Stimulated activated CD4-positive, alpha-beta T cell treated with anti-CD3 and anti-CD28 coated beads, Interleukin-4, amount 100 ng/mL, for 1 hour (primary cell): Measurements from ENCODE around the gene PARVA.
A peak's percentile ranks its signal among the peaks of the same experiment; 100 is the strongest.

Source experiments
- DNase-seq: peaks from one replicate; pipeline ENCODE4 v3.0.0-alpha.2; 2020

PARVA gene

GRCh38 chr11:12408156-12408770, 30.9 kb downstream of the PARVA start:
- DNase-seq: no peak

DNA sequence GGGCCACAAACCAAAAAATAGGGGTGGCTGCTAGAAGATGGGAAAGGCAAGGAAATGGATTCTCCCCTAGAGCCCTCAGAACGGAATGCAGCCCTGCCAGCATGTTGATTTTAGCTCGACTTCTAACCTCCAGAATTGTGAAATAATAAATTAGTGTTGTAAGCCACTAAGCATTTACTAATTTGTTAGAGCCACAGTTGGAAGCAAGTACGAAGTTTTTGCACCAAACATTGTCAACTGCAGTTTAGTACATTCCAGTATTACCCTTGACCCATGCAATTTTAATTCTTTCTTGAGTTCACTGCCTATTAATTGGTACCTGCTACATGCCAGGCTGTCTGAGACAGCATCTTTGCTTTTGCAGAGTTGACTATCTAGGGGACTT, 32.2 kb downstream of the PARVA start:
- DNase-seq: no peak

- no peak for DNase-seq
Measured at GRCh38 chr11:12410006-12410728, 32.8 kb downstream of the PARVA start.

DNA sequence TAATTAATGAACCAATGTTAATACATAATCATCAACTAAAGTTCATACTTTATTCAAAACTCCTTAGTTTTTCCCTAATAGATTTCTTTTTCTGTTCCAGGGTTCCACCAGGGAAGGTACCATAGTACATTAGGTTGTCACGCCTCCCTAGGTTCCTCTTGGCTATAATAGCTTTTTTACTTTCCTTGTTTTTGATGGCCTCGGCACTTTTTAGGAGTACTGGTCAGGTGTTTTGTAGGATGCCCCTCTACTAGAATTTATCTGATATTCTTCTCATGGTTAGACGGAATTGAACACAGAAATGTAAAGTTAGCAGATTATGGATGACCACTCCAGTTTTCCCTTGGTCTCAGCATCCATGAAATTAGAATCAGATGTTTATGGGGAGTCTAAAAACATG, 34.0 kb downstream of the PARVA start:
- DNase-seq: no peak

DNA sequence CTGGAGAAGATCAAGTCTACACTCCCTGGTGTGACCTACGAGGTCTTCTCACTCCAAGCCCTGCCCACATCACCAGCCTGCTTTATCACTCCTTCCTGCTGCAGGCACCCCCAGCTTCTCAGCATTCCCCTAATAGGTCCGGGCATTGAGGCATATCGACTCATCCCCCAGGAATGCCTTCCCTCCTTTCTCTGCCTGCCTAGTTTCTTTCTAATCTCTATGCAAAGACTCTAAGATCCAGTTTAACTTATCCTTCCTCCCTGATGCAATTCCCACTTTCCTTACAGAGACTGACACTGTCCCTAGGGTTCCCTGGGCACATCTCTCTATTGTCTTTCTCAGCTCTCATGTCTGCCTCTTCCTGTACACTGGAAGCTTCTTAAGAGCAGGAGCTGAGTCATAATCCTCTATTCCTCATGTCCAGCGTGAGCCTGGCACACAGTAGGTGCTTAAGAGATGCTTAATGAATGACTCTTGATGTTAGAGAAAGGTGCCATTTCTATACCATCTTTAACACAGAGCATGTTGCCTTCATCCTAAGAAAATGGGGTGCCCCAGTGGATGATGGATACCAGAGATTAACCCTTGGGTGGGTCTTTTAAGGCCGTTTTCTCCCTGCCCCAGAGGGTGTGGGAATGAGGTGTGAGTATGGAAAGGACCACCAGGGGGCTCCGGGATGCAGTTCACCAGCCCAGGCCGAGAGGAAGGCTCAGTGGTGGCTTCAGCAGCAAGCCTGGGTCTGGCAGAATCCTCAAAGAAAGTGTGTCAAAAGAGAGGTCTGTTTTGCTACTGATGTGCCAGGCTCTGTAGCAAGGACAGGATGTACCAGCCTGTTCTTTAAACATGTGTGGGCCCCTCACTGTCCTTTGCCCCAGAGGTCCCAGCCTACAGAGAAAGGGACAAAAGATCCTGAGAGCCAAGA, 34.7 kb downstream of the PARVA start:
- peak; percentile 21 for DNase-seq

- no peak for DNase-seq
Measured at GRCh38 chr11:12413141-12414052, 36.0 kb downstream of the PARVA start.

GRCh38 chr11:12414611-12415010, 37.2 kb downstream of the PARVA start:
- DNase-seq: no peak

GRCh38 chr11:12415342-12415966, 38.1 kb downstream of the PARVA start:
- no peak for DNase-seq

DNA sequence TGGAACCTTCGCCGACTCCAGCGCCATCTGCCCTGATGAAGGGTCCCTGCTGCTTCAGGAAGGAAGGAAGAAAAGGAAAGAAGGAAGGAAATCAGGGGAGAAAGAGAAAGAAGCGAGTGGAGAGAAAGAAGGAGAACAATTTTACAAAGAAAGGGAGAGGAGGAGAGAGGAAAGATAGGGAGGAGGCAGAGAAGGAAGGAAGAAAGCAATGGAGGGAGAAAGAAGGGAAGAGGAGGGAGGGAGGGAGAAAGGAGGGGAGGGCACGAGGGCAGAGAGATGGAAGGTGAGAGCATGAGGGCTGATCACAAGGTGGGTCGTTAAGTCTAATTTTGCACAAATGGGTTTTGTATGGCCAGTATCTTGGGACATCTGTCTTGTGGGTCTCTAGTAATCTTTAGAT, 39.2 kb downstream of the PARVA start:
- DNase-seq: no peak

DNA sequence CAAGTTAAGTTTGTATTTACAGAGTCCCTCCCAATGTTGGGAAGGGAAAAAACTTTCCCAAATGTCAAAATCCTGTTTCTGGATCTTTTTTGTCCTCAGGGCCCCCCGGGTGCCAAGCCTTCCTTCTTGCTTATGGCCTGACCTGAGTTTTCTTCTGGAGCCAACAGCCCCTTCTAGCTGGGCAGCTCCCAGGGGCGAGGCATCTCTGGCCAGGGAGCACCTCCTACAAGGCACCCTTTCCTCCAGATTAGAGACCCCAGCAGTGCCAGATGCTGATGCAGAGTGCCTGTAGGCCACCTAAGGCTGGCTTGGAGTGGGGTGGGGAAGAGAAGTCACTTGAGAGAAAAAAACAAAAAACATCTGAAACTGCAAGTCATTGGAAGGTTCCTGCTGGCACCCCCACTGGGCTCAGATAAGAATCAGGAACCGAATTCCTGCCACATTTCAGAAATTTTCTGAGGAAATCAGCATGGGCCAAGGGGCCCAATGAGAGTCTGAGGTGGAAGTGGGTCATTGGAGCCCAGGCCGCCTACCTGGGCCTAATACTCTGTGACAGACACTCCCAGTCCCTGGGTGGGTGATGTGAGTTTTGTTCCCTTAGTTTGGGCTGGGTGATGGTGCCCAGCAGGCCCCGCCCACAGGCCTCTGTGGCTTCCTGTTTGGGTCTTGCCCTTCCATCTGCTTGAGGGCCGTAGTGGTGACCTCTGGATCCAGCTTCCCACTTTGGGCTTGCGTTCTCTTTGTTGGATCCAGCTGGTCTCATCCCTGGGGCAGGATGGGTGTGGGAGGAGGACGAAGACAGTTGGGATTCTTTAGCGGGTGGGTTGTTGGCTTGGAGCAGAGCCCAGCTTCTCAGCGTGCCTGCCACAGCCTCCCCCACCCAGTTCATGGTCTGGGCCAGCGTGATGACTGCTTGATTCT, 40.6 kb downstream of the PARVA start:
- DNase-seq: no peak

GRCh38 chr11:12420040-12420439, 42.7 kb downstream of the PARVA start:
- DNase-seq: no peak

DNA sequence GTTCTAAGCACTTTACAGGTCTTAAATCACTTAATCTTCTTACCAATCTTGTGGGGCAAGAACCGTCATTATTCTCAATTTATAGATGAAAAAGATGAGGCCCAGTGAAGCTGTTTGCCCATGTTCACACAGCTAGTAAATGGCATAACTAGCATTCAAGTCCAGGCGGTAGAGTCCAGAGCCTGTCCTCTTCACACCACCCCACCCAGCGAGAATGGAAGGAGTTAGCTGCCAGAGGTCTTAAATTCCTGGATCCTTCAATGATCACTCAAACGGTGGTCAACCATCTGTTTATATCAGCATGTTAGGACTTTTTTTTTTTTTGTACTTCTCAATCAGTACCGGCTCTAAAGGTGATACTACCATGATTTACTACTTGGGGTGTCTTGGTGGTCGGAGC, 43.3 kb downstream of the PARVA start:
- no peak for DNase-seq

DNA sequence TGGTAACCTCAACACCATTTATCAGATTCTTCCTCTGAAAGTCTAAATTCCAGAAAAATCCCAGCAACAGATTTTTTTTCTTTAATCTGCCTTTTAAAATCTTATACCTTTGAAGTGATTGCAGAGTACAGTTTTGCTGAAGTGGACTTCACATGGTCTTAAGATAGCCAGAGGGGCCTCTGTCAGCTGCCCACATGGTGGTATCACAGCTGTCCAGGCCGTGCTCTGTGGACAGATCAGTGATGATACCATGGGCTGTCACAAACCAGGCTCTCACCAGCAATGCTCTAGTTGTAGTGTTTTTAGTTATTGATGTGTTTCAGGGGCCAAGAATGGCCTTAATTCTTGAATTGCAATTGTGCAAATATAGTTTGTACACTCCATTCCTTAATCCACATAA, 44.0 kb downstream of the PARVA start:
- no peak for DNase-seq

DNA sequence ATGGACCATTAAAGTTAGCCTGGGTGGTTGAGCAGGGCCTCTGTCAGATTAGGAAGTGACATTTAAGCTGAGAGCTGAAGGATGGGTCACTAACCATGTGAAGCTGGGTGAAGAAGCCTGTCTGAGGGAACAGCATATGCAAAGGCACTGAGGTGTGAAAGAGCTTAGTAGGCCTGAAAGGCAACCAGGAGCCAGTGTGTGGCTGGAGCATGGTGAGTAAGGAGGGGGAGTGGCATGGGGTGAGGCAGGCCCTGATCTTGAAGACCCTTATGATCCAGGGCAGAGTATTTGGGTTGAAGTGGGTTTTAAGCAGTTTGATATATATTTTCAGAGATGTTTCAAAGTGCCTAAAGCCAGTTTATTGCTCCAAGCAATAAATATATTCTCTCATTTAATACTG, 48.8 kb downstream of the PARVA start:
- no peak for DNase-seq

GRCh38 chr11:12429155-12429554, 51.8 kb downstream of the PARVA start:
- DNase-seq: no peak

DNA sequence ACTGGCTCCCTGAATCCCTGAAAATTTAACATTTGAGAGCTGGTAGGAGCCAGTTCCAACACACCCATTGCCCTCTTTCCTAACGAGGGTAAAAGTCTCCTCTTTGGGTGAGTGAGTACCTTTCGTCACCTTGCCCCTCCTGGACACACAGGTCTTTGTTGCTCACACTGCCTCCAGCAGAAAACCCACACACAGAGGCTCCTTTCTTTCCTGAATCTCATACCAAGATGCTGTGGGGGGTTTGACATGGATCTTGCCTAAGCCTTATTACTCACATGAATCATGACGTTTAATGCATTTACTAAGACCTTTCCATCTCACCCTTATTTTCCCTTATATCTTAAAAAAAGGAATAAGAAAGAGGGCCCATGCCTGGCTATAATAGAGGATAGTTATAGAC, 53.0 kb downstream of the PARVA start:
- DNase-seq: no peak

DNA sequence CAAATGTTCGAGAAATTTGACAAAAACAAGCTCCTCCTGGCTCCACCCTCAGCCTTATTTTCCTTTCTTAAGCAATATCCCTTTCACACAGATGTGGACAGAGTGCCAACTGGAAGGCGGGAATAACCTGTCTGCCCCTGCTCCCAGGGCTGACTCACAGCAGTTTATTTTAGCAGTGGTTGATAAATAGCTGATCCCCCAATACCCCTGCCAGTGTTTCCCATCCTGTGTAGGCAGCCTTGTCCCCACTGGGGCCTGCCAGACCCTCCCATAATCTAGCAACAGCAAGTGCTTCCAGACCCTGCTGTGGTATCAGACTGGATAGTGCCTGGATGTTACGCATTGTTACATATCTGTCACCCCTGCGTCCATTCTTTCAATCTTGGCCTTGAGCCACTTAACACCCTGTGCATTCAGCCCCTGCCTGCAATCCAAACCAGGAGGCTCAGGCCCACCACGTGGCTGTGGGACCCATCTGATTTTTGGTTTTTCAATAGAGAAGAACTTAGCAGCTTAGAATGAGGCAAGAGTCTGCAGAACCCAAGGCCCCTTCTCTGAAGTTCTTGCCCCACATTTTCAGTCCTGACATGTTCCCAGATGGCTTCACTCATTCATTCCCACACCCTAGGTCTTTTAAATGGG, 53.7 kb downstream of the PARVA start:
- DNase-seq: no peak

GRCh38 chr11:12432507-12432906, 55.1 kb downstream of the PARVA start:
- DNase-seq: no peak

GRCh38 chr11:12433121-12433520, 55.8 kb downstream of the PARVA start:
- no peak for DNase-seq

GRCh38 chr11:12433571-12434324, 56.4 kb downstream of the PARVA start:
- DNase-seq: no peak
